Breast epithelium (tissue), 4 donors: Measurements from ENCODE around the gene TRERF1. TPM values are rescaled to one million over a fixed set of nuclear protein-coding genes. Genes with fewer than 3 reads are reported as not detected.
"Not testable (repeated sequence)": the region's sequence is repeated elsewhere in the genome, so short reads cannot be mapped to it uniquely, and the experiment has no call there.

Experiments
- DNase-seq, 2 donors: peaks; one replicate each; pipeline ENCODE4 v3.0.0-alpha.2; 2019; ENCODE audit warnings: low spot score in 2 of 2
- H3K27ac ChIP-seq, 2 donors: fragments of 200-600 bp; sonication (generic) in 1 of 2; one replicate each; pipeline ENCODE4 v1.5.1; 2016 to 2019; ENCODE audit warnings: mild to moderate bottlenecking in 1 of 2
- H3K27me3 ChIP-seq, 2 donors: fragments of 200-600 bp; sonication (generic) in 1 of 2; one replicate each; pipeline versions ENCODE4 v1.5.1 to v1.6.0; 2017 to 2019; ENCODE audit warnings: control low read depth in 1 of 2, mild to moderate bottlenecking in 1 of 2
- H3K36me3 ChIP-seq: fragments of 200-600 bp; one replicate; pipeline ENCODE4 v1.5.1; 2019
- H3K4me1 ChIP-seq, 2 donors: fragments of 200-600 bp; sonication (generic); one replicate each; pipeline ENCODE4 v1.5.1; 2016 to 2019; ENCODE audit warnings: control low read depth in 1 of 2
- H3K4me3 ChIP-seq, 3 donors: fragments of 200-600 bp; sonication (generic); 1 replicate in 2 of 3; 2 replicates in 1 of 3; pipeline ENCODE4 v1.5.1; 2016 to 2019; ENCODE audit warnings: mild to moderate bottlenecking in 3 of 3, moderate library complexity in 2 of 3
- H3K9me3 ChIP-seq, 2 donors: fragments of 200-600 bp; sonication (generic) in 1 of 2; one replicate each; pipeline ENCODE4 v1.5.1; 2016 to 2019; ENCODE audit warnings: control low read depth in 1 of 2
- POLR2A ChIP-seq: fragments of 450-650 bp; IDR thresholded peaks from one replicate; pipeline ENCODE4 v1.6.1; 2016; ENCODE audit warnings: antibody characterized with exemption, mild to moderate bottlenecking, moderate library complexity
- POLR2AphosphoS5 ChIP-seq, 3 donors: sonication (generic); formaldehyde crosslinking; IDR thresholded peaks; one replicate each; pipeline ENCODE4 v1.6.1; 2017; ENCODE audit warnings: antibody characterized with exemption in 3 of 3
- intact Hi-C: fragments of 100-400 bp; cut with DNase I; formaldehyde crosslinking; loops from one replicate; pipeline ENCODE4 v1.15.1; 2023; ENCODE audit warnings: low total_unique reads
- total RNA-seq, 3 donors: library from RNA; depleted of rRNA; stranded (reverse); fragments of >200 nt; gene quantifications; one replicate each; pipeline ENCODE4 v1.1.0, GENCODE V29; 2016
- TF ChIP-seq, protein P1 (sequence below), 3 donors: fragments of 450-650 bp; IDR thresholded peaks; one replicate each; pipeline ENCODE4 v1.5.1; 2016 to 2017; ENCODE audit warnings: antibody characterized with exemption in 3 of 3, mild to moderate bottlenecking in 3 of 3, moderate library complexity in 3 of 3

The TRERF1 gene
- total RNA-seq, 3 donors from 2014 or later: 3.9 to 5.4 (median 4.1) TPM

DNA sequence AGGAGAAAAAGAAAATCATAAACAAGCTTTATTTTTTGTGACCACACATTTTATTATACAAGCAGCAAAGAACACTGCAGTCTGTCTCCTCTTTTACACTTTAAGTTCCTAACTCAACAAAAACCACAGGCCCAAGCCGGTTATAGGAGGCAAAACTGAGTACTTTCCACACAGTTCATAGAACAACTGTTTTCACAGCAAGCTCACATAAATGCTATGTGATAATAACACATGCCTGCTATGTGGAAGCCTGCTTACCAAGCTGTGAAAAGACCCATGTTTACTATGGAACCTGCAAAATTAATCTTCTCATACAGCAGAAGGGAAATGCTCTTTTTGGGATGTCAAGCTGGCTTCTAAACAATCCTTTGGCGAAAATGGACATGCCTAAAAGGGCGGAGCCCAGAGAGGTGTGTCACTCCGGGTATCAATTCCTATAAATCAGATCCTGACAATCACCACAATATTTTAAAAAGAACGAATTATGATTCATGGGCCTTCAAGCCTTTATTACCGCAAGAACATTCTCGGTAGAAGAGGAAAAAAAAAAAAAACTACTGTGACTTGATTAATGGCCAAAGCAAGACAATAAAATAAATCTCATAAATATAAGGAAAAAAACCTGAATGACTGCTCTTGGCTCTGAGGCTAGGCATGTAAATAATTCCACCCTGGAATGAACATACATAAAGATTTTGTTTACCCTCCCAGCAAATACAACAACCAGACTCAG is 2.6 kb downstream of the TRERF1 start:
- Histone ChIP-seq H3K27me3 (no peaks in the 10 kb centered on the region), H3K36me3 (no peaks in the 10 kb centered on the region), H3K4me3 (peak overlapping the region in 1 of 3 donors; percentile 76), H3K4me1 (no peaks in the 10 kb centered on the region), H3K9me3 (no peaks in the 10 kb centered on the region), H3K27ac (peak overlapping the region in 1 of 2 donors; percentile 11)
- intact Hi-C loops: loop anchor here (5.0 kb wide), 1 partner anchor 1158 kb away; no protein-coding TSS in a partner anchor
- no peak for DNase-seq
- no peak for TF ChIP-seq POLR2A
- TF ChIP-seq, protein P1, sequence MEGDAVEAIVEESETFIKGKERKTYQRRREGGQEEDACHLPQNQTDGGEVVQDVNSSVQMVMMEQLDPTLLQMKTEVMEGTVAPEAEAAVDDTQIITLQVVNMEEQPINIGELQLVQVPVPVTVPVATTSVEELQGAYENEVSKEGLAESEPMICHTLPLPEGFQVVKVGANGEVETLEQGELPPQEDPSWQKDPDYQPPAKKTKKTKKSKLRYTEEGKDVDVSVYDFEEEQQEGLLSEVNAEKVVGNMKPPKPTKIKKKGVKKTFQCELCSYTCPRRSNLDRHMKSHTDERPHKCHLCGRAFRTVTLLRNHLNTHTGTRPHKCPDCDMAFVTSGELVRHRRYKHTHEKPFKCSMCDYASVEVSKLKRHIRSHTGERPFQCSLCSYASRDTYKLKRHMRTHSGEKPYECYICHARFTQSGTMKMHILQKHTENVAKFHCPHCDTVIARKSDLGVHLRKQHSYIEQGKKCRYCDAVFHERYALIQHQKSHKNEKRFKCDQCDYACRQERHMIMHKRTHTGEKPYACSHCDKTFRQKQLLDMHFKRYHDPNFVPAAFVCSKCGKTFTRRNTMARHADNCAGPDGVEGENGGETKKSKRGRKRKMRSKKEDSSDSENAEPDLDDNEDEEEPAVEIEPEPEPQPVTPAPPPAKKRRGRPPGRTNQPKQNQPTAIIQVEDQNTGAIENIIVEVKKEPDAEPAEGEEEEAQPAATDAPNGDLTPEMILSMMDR (IDR thresholded peaks at IDR 0.05): no peak
- TF ChIP-seq POLR2AphosphoS5 (IDR thresholded peaks at IDR 0.05): no peak

DNA sequence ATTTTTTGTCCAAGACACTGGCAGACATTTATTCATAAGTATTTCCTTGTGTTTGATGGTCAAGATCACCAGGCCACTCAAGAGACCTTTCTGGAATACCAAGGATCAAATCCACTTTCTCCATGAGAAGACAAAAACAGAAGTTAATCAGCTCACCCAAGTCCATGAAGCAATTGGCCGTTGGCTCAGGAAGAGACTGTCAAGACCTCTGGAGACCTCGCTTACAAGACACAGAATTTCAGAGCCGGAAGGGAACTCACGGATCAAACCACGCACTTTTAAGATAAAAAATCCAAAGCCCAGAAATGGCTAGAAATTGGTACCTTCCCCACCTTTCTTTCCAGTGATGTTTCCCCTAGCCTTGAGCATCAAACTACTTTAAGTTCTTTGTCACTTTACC is 3.3 kb downstream of the TRERF1 start:
- H3K36me3 ChIP-seq: no peaks in the 10 kb centered on the region
- H3K9me3 ChIP-seq: no peaks in the 10 kb centered on the region
- no peaks in the 10 kb centered on the region for H3K27me3 ChIP-seq
- no peak overlapping the region for H3K27ac ChIP-seq
- DNase-seq: no peak
- no peak for TF ChIP-seq POLR2A
- TF ChIP-seq, protein P1 (IDR thresholded peaks at IDR 0.05): no peak
- TF ChIP-seq POLR2AphosphoS5 (IDR thresholded peaks at IDR 0.05): no peak
- intact Hi-C loops: loop anchor here (5.0 kb wide), 1 partner anchor 1159 kb away; no protein-coding TSS in a partner anchor
- no peaks in the 10 kb centered on the region for H3K4me1 ChIP-seq
- no peak overlapping the region for H3K4me3 ChIP-seq

- intact Hi-C loops: loop anchor here (5.0 kb wide), 1 partner anchor 1160 kb away; no protein-coding TSS in a partner anchor
- Histone ChIP-seq H3K9me3 (no peaks in the 10 kb centered on the region), H3K27me3 (no peaks in the 10 kb centered on the region), H3K36me3 (no peaks in the 10 kb centered on the region), H3K4me1 (no peaks in the 10 kb centered on the region), H3K4me3 (no peak overlapping the region), H3K27ac (no peak overlapping the region)
- TF ChIP-seq POLR2AphosphoS5 (IDR thresholded peaks at IDR 0.05) (no peak), POLR2A (no peak)
- TF ChIP-seq, protein P1 (IDR thresholded peaks at IDR 0.05): no peak
- no peak for DNase-seq
Measured at GRCh38 chr6:42446996-42447395, 4.7 kb downstream of the TRERF1 start.

GRCh38 chr6:42446370-42446769 is 5.4 kb downstream of the TRERF1 start:
- DNase-seq: no peak
- Histone ChIP-seq H3K27me3 (no peaks in the 10 kb centered on the region), H3K4me1 (no peaks in the 10 kb centered on the region), H3K27ac (no peak overlapping the region), H3K9me3 (no peaks in the 10 kb centered on the region), H3K36me3 (no peaks in the 10 kb centered on the region), H3K4me3 (no peak overlapping the region)
- intact Hi-C loops: loop anchor here (5.0 kb wide), 1 partner anchor 1161 kb away; no protein-coding TSS in a partner anchor
- TF ChIP-seq POLR2A (no peak), POLR2AphosphoS5 (IDR thresholded peaks at IDR 0.05) (no peak)
- TF ChIP-seq, protein P1 (IDR thresholded peaks at IDR 0.05): no peak

GRCh38 chr6:42445955-42446354 is 5.8 kb downstream of the TRERF1 start:
- DNase-seq, H3K4me1 ChIP-seq, H3K9me3 ChIP-seq, H3K36me3 ChIP-seq, H3K4me3 ChIP-seq, H3K27me3 ChIP-seq, H3K27ac ChIP-seq: not testable (repeated sequence)
- intact Hi-C loops: loop anchor here (5.0 kb wide), 1 partner anchor 1161 kb away; no protein-coding TSS in a partner anchor
